Subcutaneous abdominal adipose tissue (tissue), 5 donors: ENCODE measurements around the gene ZFHX3.

Experiments
- H3K27ac ChIP-seq: one replicate; pipeline ENCODE4 v1.7.0; 2013; ENCODE audit warnings: low read depth, mild to moderate bottlenecking, inconsistent platforms, low read length, moderate library complexity
- H3K27me3 ChIP-seq, 5 donors: one replicate each; pipeline ENCODE4 v1.7.0; 2013; ENCODE audit warnings: low read length in 5 of 5, inconsistent platforms in 1 of 5; ENCODE audit not compliant: control insufficient read depth in 5 of 5, insufficient read depth in 4 of 5
- H3K36me3 ChIP-seq, 5 donors: one replicate each; pipeline ENCODE4 v1.7.0; 2013; ENCODE audit warnings: low read length in 5 of 5; ENCODE audit not compliant: control insufficient read depth in 5 of 5, insufficient read depth in 5 of 5
- H3K4me1 ChIP-seq, 5 donors: one replicate each; pipeline ENCODE4 v1.7.0; 2013; ENCODE audit warnings: low read length in 5 of 5, mild to moderate bottlenecking in 3 of 5, moderate library complexity in 1 of 5; ENCODE audit not compliant: control insufficient read depth in 5 of 5, insufficient read depth in 5 of 5
- H3K4me3 ChIP-seq, 5 donors: one replicate each; pipeline ENCODE4 v1.7.0; 2013; ENCODE audit warnings: low read length in 5 of 5, low read depth in 1 of 5
- H3K9ac ChIP-seq, 5 donors: one replicate each; pipeline ENCODE4 v1.7.0; 2013; ENCODE audit warnings: low read length in 5 of 5, mild to moderate bottlenecking in 4 of 5, moderate library complexity in 3 of 5
- H3K9me3 ChIP-seq, 5 donors: one replicate each; pipeline ENCODE4 v1.7.0; 2013; ENCODE audit warnings: low read length in 5 of 5; ENCODE audit not compliant: control insufficient read depth in 5 of 5
- donor health status: healthy.
- donor health status: healthy.
- donor health status: healthy.
- donor health status: healthy.
- donor health status: healthy.

Gene ZFHX3

GRCh38 chr16:72859581-72859980 is 188.3 kb downstream of the ZFHX3 start:
- Histone ChIP-seq H3K36me3 (no peaks in the 10 kb centered on the region), H3K9me3 (no peaks in the 10 kb centered on the region), H3K27me3 (no peaks in the 10 kb centered on the region), H3K9ac (no peak overlapping the region), H3K27ac (peak overlapping the region; percentile 41), H3K4me3 (no peak overlapping the region), H3K4me1 (peaks cover 0 to 16% (median 10%) of the 10 kb centered on the region in 5 donors)

DNA sequence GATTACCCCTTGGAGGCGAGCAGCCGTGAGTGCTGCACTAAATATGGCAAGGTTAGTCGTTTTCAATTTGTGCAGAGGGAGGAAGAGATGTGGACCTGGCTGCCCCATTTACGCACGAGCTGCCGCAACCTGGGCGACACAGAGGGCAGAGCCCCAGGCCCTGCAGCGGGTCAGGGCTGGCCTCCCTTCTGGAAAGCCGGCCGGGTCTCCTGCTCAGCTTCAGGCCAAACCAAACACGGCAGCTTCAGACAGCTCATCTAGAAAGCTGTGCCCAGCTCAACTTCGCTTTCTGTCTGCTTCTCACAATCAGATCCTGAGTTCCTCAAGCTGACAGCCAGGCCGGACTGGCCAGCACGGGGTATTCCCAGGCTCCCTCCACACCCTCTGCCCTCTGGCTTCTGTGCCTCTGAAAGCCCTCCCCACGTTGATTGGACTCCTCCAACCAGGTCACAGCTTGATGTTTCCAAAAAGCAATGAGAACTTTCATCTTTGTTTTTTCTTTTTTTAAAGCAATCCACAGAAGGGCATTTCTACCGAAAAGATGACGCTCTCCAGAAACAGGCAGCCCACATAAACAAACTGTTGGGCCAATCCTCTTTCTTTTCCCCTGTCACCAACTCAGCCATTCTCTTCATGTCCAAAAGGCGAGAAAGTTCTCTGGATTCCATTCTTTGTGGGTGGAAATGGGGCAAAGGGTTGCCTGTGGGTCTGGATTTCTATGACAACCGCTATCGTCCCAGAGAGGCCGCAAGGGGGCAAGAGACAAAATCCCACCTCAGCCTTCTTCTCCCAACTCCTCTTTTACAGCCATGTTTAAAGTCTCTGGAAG is 189.0 kb downstream of the ZFHX3 start:
- H3K27ac ChIP-seq = peak overlapping the region; percentile 41
- no peaks in the 10 kb centered on the region for H3K27me3 ChIP-seq
- H3K4me1 ChIP-seq = peaks cover 1 to 21% (median 16%) of the 10 kb centered on the region in 5 donors
- H3K4me3 ChIP-seq = no peak overlapping the region
- H3K36me3 ChIP-seq = no peaks in the 10 kb centered on the region
- H3K9ac ChIP-seq = peak overlapping the region in 2 of 5 donors; percentile 43 to 67
- no peaks in the 10 kb centered on the region for H3K9me3 ChIP-seq

DNA sequence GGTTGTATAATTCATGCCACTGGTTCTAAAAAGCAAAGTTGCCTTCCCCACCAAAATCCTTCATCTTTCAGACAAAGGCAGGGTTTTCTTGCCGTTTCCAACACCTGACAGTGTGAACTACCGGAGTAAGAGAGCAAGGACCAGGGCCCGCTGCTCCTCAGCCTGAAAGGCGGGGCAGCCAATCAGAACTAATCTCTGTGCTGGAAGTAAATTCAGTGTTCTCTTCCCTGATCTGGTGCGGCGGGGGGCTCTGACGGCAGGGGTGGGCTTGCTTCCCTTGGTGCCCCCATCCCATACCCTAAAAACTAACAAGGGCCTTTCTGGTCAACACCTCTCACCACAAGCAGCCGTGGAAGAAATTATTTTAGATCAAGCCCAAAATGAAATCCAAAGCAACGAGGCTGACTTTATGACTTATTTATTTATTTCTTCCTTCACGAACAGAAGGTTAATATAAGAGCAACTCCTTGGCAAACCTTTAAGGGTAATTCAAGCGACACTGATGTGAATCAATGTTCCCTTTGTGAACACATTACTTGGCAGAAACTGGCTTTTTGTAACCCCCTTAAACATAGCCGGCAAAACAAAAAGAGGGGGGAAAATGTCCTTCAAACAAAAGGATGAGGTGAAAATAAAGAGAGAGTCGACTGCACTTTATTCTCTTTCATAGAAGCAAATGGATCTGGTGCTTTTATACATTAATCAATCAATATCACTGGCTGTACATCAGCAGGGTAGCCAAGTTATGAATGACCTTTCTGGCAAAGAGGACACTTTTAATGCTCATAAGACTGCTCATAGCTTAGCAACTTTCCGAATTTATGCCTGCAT is 189.9 kb downstream of the ZFHX3 start:
- Histone ChIP-seq H3K27me3 (no peaks in the 10 kb centered on the region), H3K36me3 (no peaks in the 10 kb centered on the region), H3K27ac (peak overlapping the region; percentile 41), H3K4me1 (peaks cover 2 to 25% (median 22%) of the 10 kb centered on the region in 5 donors), H3K9me3 (no peaks in the 10 kb centered on the region), H3K4me3 (no peak overlapping the region), H3K9ac (peak overlapping the region in 2 of 5 donors; percentile 43 to 67)

DNA sequence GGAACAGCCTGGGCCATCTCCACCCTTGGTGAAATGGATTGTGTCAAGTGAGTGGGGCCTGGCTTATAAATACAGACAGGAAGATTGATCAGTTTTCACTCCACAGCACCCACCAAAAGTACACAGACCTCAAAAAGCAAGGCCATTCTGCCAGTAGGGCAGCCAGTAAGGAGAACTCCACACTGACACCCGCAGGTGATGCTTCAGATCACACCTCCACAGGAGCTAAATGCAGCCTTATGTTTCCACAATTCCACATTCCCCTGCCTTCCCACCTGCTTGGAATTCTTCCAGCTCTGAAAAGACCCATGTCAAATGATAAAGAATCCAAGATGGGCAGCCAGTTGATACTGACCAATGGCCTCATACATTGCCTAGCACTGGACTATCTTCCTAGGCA is 191.1 kb downstream of the ZFHX3 start:
- H3K4me1 ChIP-seq = peaks cover 2 to 29% (median 22%) of the 10 kb centered on the region in 5 donors
- H3K4me3 ChIP-seq = no peak overlapping the region
- H3K27ac ChIP-seq = no peak overlapping the region
- no peaks in the 10 kb centered on the region for H3K27me3 ChIP-seq
- H3K36me3 ChIP-seq = no peaks in the 10 kb centered on the region
- no peak overlapping the region for H3K9ac ChIP-seq
- H3K9me3 ChIP-seq = no peaks in the 10 kb centered on the region

GRCh38 chr16:72854267-72854959 is 193.5 kb downstream of the ZFHX3 start:
- Histone ChIP-seq H3K4me3 (no peak overlapping the region), H3K9me3 (no peaks in the 10 kb centered on the region), H3K27ac (no peak overlapping the region), H3K27me3 (no peaks in the 10 kb centered on the region), H3K9ac (no peak overlapping the region), H3K36me3 (no peaks in the 10 kb centered on the region), H3K4me1 (peaks cover 2 to 36% (median 23%) of the 10 kb centered on the region in 5 donors)

GRCh38 chr16:72853575-72854266 is 194.2 kb downstream of the ZFHX3 start:
- Histone ChIP-seq H3K27ac (no peak overlapping the region), H3K36me3 (no peaks in the 10 kb centered on the region), H3K4me3 (no peak overlapping the region), H3K27me3 (no peaks in the 10 kb centered on the region), H3K4me1 (peaks cover 5 to 36% (median 29%) of the 10 kb centered on the region in 5 donors), H3K9ac (no peak overlapping the region), H3K9me3 (no peaks in the 10 kb centered on the region)

- no peaks in the 10 kb centered on the region for H3K27me3 ChIP-seq
- H3K9me3 ChIP-seq = no peaks in the 10 kb centered on the region
- peaks cover 5 to 37% (median 35%) of the 10 kb centered on the region in 5 donors for H3K4me1 ChIP-seq
- no peak overlapping the region for H3K9ac ChIP-seq
- no peak overlapping the region for H3K27ac ChIP-seq
- no peak overlapping the region for H3K4me3 ChIP-seq
- no peaks in the 10 kb centered on the region for H3K36me3 ChIP-seq
Observed at GRCh38 chr16:72852421-72852820, 195.5 kb downstream of the ZFHX3 start.

GRCh38 chr16:72850853-72851252 is 197.1 kb downstream of the ZFHX3 start:
- Histone ChIP-seq H3K9ac (no peak overlapping the region), H3K27ac (peak overlapping the region; percentile 10), H3K4me1 (peaks cover 5 to 49% (median 35%) of the 10 kb centered on the region in 5 donors), H3K27me3 (no peaks in the 10 kb centered on the region), H3K4me3 (no peak overlapping the region), H3K36me3 (no peaks in the 10 kb centered on the region), H3K9me3 (no peaks in the 10 kb centered on the region)

GRCh38 chr16:72850021-72850420 is 197.9 kb downstream of the ZFHX3 start:
- H3K36me3 ChIP-seq = no peaks in the 10 kb centered on the region
- peak overlapping the region; percentile 0 for H3K27ac ChIP-seq
- no peaks in the 10 kb centered on the region for H3K9me3 ChIP-seq
- H3K4me1 ChIP-seq = peaks cover 5 to 49% (median 35%) of the 10 kb centered on the region in 5 donors
- H3K27me3 ChIP-seq = no peaks in the 10 kb centered on the region
- H3K9ac ChIP-seq = no peak overlapping the region
- no peak overlapping the region for H3K4me3 ChIP-seq
